HepG2 (cell line): Measurements from ENCODE around the gene GJA9. TPM values are rescaled to one million over a fixed set of nuclear protein-coding genes. Genes with fewer than 3 reads are reported as not detected.

Experiments
- ATAC-seq: fragments of 200-7000 bp; cut with Tn5 transposase; 3 replicates; pipeline ENCODE4 v1.9.1; 2020; ENCODE audit warnings: mild to moderate bottlenecking, moderate library complexity
- BruUV-seq: library from RNA; stranded (reverse); fragments of 400-500 nt; replicated peaks from 2 replicates; lab custom pipeline; 2021; lab: Mats Ljungman, UMichigan
- CTCF ChIA-PET: fragments of 300-600 bp; formaldehyde crosslinking; extraction: SDS; loops from one replicate; lab custom pipeline; 2021; ENCODE audit warnings: low total read pairs, inconsistent platforms, low intra/inter-chr PET ratio; lab: Yijun Ruan, JAX
- POLR2A ChIA-PET: fragments of 350-600 bp; sonication (Branson Sonifier 250); formaldehyde crosslinking; loops from one replicate; lab custom pipeline; 2020; ENCODE audit warnings: antibody characterized with exemption, inconsistent platforms; lab: Yijun Ruan, JAX
- DNase-seq: peaks from one replicate; pipeline ENCODE4 v3.0.0-alpha.2; 2015; ENCODE audit warnings: low spot score
- FAIRE-seq: peaks from 3 replicates; lab custom pipeline; 2011; peaks lifted over from hg19 to GRCh38; lab: Jason Lieb, UNC
- H2AFZ ChIP-seq: one replicate; pipeline ENCODE4 v1.6.1; 2011; ENCODE audit warnings: low read length, inconsistent platforms
- H3K27ac ChIP-seq: fragments of 300-600 bp; 3 replicates; pipeline ENCODE4 v1.8.0; 2011; ENCODE audit warnings: mixed run types, mild to moderate bottlenecking, mixed read lengths, low read length, inconsistent platforms; ENCODE audit not compliant: insufficient read depth; ENCODE audit errors: extremely low read length
- H3K27me3 ChIP-seq, 2 experiments: fragments of 200-600 bp in 1 of 2; 2 replicates in 1 of 2; 3 replicates in 1 of 2; pipeline versions ENCODE4 v1.6.0 to v1.8.0; 2011; ENCODE audit warnings: low read length in 2 of 2, mild to moderate bottlenecking in 2 of 2, moderate library complexity in 2 of 2, inconsistent platforms in 1 of 2; ENCODE audit not compliant: insufficient read depth in 2 of 2, control insufficient read depth in 1 of 2
- H3K36me3 ChIP-seq, 2 experiments: fragments of 200-600 bp in 1 of 2; replicated peaks in 1 of 2; 2 replicates in 1 of 2; 3 replicates in 1 of 2; pipeline versions ENCODE4 v1.5.1 to v1.8.0; 2011; ENCODE audit warnings: low read length in 2 of 2, inconsistent platforms in 1 of 2; ENCODE audit not compliant: insufficient read depth in 2 of 2, control insufficient read depth in 1 of 2
- H3K4me1 ChIP-seq: 2 replicates; pipeline ENCODE4 v1.5.1; 2012; ENCODE audit warnings: low read length, inconsistent platforms; ENCODE audit not compliant: insufficient read depth
- H3K4me2 ChIP-seq: 2 replicates; pipeline ENCODE4 v1.6.0; 2011; ENCODE audit warnings: low read depth, low read length, inconsistent platforms
- H3K4me3 ChIP-seq, 3 experiments: fragments of 200-600 bp in 1 of 3; sonication (generic), shearing (Covaris generic) in 1 of 3; replicated peaks in 1 of 3; 2 replicates each; pipeline ENCODE4 v1.5.1; 2011 to 2016; ENCODE audit warnings: low read length in 3 of 3, inconsistent platforms in 2 of 3, low read depth in 2 of 3, mild to moderate bottlenecking in 2 of 3, control low read depth in 1 of 3, mixed read lengths in 1 of 3; ENCODE audit not compliant: insufficient read depth in 1 of 3
- H3K79me2 ChIP-seq: one replicate; pipeline ENCODE4 v1.6.1; 2011; ENCODE audit warnings: low read length, inconsistent platforms; ENCODE audit not compliant: insufficient read depth
- H3K9ac ChIP-seq: 2 replicates; pipeline ENCODE4 v1.6.0; 2011; ENCODE audit warnings: mild to moderate bottlenecking, low read depth, low read length, inconsistent platforms; ENCODE audit not compliant: insufficient read depth
- H3K9me3 ChIP-seq: 2 replicates; pipeline ENCODE4 v1.5.1; 2012; ENCODE audit warnings: mild to moderate bottlenecking, low read length
- H4K20me1 ChIP-seq: 2 replicates; pipeline ENCODE4 v1.6.0; 2011; ENCODE audit warnings: inconsistent platforms, mild to moderate bottlenecking, low read length, moderate library complexity; ENCODE audit not compliant: insufficient read depth
- AGO1 ChIP-seq: fragments of 200-400 bp; formaldehyde crosslinking; IDR thresholded peaks from 2 replicates; pipeline ENCODE4 v1.6.1; 2017; ENCODE audit warnings: mild to moderate bottlenecking, low read depth, low read length, moderate library complexity; ENCODE audit not compliant: poor library complexity, severe bottlenecking
- FOXC1 ChIP-seq: sonication (generic); formaldehyde crosslinking; IDR thresholded peaks from 2 replicates; pipeline ENCODE4 v1.8.0; 2022; ENCODE audit warnings: mild to moderate bottlenecking, missing genetic modification reagents, borderline replicate concordance
- FOXO4 ChIP-seq: sonication (generic); formaldehyde crosslinking; conservative IDR thresholded peaks from 2 replicates; pipeline ENCODE4 v1.8.1; 2023; ENCODE audit warnings: missing genetic modification reagents
- JDP2 ChIP-seq: sonication (generic); formaldehyde crosslinking; IDR thresholded peaks from 2 replicates; pipeline ENCODE4 v1.8.1; 2022; ENCODE audit warnings: missing genetic modification reagents, borderline replicate concordance
- MTF1 ChIP-seq: sonication (generic); formaldehyde crosslinking; IDR thresholded peaks from 2 replicates; pipeline ENCODE4 v1.5.0; 2020; ENCODE audit warnings: missing genetic modification reagents
- SNAPC5 ChIP-seq: sonication (generic); formaldehyde crosslinking; IDR thresholded peaks from 2 replicates; pipeline ENCODE4 v1.8.1; 2023; ENCODE audit warnings: mild to moderate bottlenecking, missing genetic modification reagents, borderline replicate concordance
- ZNF160 ChIP-seq: sonication (generic); formaldehyde crosslinking; IDR thresholded peaks from 2 replicates; pipeline ENCODE4 v1.8.0; 2022; ENCODE audit warnings: mild to moderate bottlenecking, inconsistent platforms, missing genetic modification reagents
- ZSCAN21 ChIP-seq: sonication (generic); formaldehyde crosslinking; IDR thresholded peaks from 2 replicates; pipeline ENCODE4 v1.8.0; 2022; ENCODE audit warnings: mild to moderate bottlenecking, missing genetic modification reagents, moderate library complexity, borderline replicate concordance
- WGBS: methylation state at CpG from one replicate; pipeline ENCODE4 v1.1.6; 2017; ENCODE audit warnings: low lambda C conversion rate; 5-methylcytosine and 5-hydroxymethylcytosine counted together
- in situ Hi-C: cut with HindIII; loops from 2 replicates; pipeline ENCODE4 v1.10.0; 2017; ENCODE audit warnings: low pct_unique_long_range_greater_than_20kb; ENCODE audit not compliant: extremely low pct_ligation_motif_present
- intact Hi-C: fragments of 100-400 bp; cut with micrococcal nuclease; formaldehyde crosslinking; loops from one replicate; pipeline ENCODE4 v1.10.0; 2022; ENCODE audit not compliant: unreplicated experiment
- polyA plus RNA-seq, 8 experiments: library from polyadenylated mRNA; depleted of rRNA in 3 of 8; stranded (reverse) in 7 of 8; unstranded in 1 of 8; fragments of >200 nt; fragmentation: Illumina TruSeq in 4 of 8; extraction: Trizol in 4 of 8; gene quantifications; 2 replicates each; pipeline versions ENCODE4 v1.2.1 to v1.2.3, GENCODE V29; 2011 to 2016; ENCODE audit warnings: low read depth in 4 of 8, missing spikeins in 1 of 8, mixed read lengths in 1 of 8; ENCODE audit not compliant: insufficient read depth in 1 of 8
- total RNA-seq, 5 experiments: library from RNA; depleted of rRNA; stranded (reverse); fragments of >200 nt; fragmentation: Illumina TruSeq; extraction: Trizol; gene quantifications; 2 replicates each; pipeline ENCODE4 v1.2.3, GENCODE V29; 2016; ENCODE audit warnings: low read depth in 1 of 5
- TF ChIP-seq, protein P1 (sequence below): sonication (generic); formaldehyde crosslinking; IDR thresholded peaks from 2 replicates; pipeline ENCODE4 v1.4.0; 2020; ENCODE audit warnings: missing genetic modification reagents
- TF ChIP-seq, protein P2 (sequence below): sonication (generic); formaldehyde crosslinking; IDR thresholded peaks from 2 replicates; pipeline ENCODE4 v1.5.1; 2020; ENCODE audit warnings: mild to moderate bottlenecking, missing genetic modification reagents

Gene GJA9
- total and polyA plus RNA-seq, 2 of the 13 experiments (the other 11 are each of a cell fraction or from before 2014, with no cell fraction given): 0.08 to 0.13 TPM

- intact Hi-C loops (loop anchor here (5.0 kb wide), 2 partner anchors 119 to 154 kb away; partner anchors contain the start of genes AKIRIN1 and NDUFS5), in situ Hi-C loops (no loop called here)
- peaks cover 36% of the 10 kb centered on the region for H3K4me1 ChIP-seq
- ChIA-PET POLR2A (interaction anchor here (0.6 to 1.3 kb wide), 8 partner anchors 10 to 380 kb away, joined by 3 to 9 read pairs (median 3); partner anchors contain the start of gene RRAGC), CTCF (no interaction called here)
- peak within 1 kb of the TSS; percentile 87 for H3K4me2 ChIP-seq
- H3K27ac ChIP-seq: peak within 1 kb of the TSS; percentile 49
- peak; percentile 89 for DNase-seq
- ATAC-seq: peak; percentile 99
- WGBS: under 1% methylated on average over 24 of the region's 69 CpGs
- H3K79me2 ChIP-seq: peaks cover 30% of the 10 kb centered on the region
- no peaks in the 10 kb centered on the region for H3K36me3 ChIP-seq
- H2AFZ ChIP-seq: no peak within 1 kb of the TSS
- TSS peak; percentile 36 for BruUV-seq
- H3K9ac ChIP-seq: peak within 1 kb of the TSS; percentile 74
- no peaks in the 10 kb centered on the region for H3K9me3 ChIP-seq
- H3K4me3 ChIP-seq: peak within 1 kb of the TSS; percentile 70 to 94 (median 77)
- peak; percentile 90 for FAIRE-seq
- no peaks in the 10 kb centered on the region for H3K27me3 ChIP-seq
- no peaks in the 10 kb centered on the region for H4K20me1 ChIP-seq
- TF ChIP-seq AGO1 (peak; percentile 89), FOXC1 (peak; percentile 14), ZNF160 (no peak), ZSCAN21 (CRISPR knock-in tag) (peak; percentile 67; the same call in 1 of the 2 replicates), SNAPC5 (no peak), MTF1 (CRISPR knock-in tag) (no peak), JDP2 (no peak), FOXO4 (no peak)
- TF ChIP-seq, protein P1, sequence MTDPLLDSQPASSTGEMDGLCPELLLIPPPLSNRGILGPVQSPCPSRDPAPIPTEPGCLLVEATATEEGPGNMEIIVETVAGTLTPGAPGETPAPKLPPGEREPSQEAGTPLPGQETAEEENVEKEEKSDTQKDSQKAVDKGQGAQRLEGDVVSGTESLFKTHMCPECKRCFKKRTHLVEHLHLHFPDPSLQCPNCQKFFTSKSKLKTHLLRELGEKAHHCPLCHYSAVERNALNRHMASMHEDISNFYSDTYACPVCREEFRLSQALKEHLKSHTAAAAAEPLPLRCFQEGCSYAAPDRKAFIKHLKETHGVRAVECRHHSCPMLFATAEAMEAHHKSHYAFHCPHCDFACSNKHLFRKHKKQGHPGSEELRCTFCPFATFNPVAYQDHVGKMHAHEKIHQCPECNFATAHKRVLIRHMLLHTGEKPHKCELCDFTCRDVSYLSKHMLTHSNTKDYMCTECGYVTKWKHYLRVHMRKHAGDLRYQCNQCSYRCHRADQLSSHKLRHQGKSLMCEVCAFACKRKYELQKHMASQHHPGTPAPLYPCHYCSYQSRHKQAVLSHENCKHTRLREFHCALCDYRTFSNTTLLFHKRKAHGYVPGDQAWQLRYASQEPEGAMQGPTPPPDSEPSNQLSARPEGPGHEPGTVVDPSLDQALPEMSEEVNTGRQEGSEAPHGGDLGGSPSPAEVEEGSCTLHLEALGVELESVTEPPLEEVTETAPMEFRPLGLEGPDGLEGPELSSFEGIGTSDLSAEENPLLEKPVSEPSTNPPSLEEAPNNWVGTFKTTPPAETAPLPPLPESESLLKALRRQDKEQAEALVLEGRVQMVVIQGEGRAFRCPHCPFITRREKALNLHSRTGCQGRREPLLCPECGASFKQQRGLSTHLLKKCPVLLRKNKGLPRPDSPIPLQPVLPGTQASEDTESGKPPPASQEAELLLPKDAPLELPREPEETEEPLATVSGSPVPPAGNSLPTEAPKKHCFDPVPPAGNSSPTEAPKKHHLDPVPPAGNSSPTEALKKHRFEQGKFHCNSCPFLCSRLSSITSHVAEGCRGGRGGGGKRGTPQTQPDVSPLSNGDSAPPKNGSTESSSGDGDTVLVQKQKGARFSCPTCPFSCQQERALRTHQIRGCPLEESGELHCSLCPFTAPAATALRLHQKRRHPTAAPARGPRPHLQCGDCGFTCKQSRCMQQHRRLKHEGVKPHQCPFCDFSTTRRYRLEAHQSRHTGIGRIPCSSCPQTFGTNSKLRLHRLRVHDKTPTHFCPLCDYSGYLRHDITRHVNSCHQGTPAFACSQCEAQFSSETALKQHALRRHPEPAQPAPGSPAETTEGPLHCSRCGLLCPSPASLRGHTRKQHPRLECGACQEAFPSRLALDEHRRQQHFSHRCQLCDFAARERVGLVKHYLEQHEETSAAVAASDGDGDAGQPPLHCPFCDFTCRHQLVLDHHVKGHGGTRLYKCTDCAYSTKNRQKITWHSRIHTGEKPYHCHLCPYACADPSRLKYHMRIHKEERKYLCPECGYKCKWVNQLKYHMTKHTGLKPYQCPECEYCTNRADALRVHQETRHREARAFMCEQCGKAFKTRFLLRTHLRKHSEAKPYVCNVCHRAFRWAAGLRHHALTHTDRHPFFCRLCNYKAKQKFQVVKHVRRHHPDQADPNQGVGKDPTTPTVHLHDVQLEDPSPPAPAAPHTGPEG (CRISPR knock-in tag): 0 out of 2 replicates have a peak, but pooled peaks have one; percentile 47
- TF ChIP-seq, protein P2, sequence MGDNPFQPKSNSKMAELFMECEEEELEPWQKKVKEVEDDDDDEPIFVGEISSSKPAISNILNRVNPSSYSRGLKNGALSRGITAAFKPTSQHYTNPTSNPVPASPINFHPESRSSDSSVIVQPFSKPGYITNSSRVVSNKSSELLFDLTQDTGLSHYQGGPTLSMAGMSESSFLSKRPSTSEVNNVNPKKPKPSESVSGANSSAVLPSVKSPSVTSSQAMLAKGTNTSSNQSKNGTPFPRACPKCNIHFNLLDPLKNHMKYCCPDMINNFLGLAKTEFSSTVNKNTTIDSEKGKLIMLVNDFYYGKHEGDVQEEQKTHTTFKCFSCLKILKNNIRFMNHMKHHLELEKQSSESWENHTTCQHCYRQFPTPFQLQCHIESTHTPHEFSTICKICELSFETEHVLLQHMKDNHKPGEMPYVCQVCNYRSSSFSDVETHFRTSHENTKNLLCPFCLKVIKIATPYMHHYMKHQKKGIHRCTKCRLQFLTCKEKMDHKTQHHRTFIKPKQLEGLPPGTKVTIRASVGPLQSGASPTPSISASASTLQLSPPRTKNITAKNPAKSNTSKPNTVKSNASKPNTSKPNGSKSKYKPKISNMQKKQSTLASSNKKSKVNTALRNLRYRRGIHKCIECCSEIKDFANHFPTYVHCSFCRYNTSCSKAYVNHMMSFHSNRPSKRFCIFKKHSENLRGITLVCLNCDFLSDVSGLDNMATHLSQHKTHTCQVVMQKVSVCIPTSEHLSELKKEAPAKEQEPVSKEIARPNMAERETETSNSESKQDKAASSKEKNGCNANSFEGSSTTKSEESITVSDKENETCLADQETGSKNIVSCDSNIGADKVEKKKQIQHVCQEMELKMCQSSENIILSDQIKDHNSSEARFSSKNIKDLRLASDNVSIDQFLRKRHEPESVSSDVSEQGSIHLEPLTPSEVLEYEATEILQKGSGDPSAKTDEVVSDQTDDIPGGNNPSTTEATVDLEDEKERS (CRISPR knock-in tag): 0 out of 2 replicates have a peak, but pooled peaks have one; percentile 29
Measured at GRCh38 chr1:38873027-38873969, 8.1 kb downstream of the GJA9 start, which contains the start of gene MYCBP. Gene MYCBP (minus strand): TSS chr1:38873348. CDS start chr1:38873305, 43 bp downstream.
